HG03354 (cell line): ENCODE data around the gene ZNF83.
"Not testable (repeated sequence)": the region's sequence is repeated elsewhere in the genome, so short reads cannot be mapped to it uniquely, and the experiment has no call there.

Source experiments
- ATAC-seq: cut with Tn5 transposase; IDR thresholded peaks from one replicate; pipeline ENCODE4 v1.9.1; 2021; ENCODE audit warnings: mild to moderate bottlenecking; ENCODE audit not compliant: unreplicated experiment, poor library complexity, severe bottlenecking

ZNF83 gene

DNA sequence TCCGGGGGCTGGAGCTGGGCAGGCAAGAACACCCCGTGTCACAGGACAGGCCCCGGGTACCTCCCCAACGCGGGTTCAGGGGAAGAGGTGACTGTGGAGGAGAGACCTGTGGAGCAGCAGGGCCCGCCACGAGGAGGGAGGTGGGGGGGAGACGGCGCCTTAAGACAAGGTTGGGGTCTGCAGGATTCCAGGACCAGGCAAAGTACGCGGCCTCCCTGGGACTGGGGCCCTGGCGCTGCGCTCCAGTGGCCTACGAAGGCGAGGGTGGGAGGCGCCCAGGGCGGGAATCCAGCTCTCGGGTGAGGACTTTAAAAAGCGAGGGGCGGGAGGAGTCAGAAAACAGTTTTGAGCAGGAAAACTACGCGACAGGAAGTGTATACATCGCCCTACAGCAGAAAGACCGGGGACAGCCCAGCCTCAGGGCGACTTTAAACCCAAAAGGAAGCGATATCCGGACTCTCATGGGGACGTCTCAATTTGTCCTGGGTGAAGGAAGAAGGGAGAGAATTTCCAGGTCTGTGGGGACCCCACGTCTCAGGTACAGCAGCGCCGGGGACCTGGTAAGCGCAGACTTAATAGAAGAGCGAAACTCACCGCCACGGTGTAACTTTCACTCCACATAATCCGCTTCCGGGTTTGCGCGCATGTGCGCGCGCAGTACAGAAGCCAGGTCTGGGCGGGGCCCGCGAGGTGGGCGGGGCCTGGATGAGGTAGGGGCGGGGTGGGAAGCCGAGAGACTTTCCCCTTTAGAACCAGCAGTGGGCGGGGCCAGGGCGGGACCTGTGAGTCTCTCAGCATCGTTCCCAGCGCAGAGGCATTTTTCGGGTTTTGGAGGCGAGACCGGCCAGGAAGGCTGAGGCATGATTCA lies at the start of gene ZNF83:
Gene ZNF83, minus strand, starts transcription at position 638 of the 868 bp plus-strand sequence.
- ATAC-seq: peak; percentile 88

DNA sequence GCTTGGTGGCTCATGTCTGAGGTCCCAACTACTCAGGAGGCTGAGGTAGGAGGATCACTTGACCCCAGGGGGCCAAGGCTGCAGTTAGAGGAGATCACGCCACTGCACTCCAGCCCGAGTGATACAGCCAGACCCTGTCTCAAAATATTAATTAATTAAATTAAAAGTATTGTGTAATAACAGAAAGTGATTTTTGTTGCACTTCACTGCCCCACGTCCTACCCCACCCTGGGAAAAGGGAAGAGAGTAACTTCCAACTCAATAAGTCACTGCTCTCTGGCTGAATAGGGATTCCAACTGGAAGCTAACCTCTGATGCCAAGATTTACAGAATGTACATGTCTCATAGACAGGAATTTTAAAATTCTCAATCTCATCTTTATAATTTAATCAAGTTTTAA lies 49.5 kb upstream of the ZNF83 start:
- ATAC-seq: no peak

DNA sequence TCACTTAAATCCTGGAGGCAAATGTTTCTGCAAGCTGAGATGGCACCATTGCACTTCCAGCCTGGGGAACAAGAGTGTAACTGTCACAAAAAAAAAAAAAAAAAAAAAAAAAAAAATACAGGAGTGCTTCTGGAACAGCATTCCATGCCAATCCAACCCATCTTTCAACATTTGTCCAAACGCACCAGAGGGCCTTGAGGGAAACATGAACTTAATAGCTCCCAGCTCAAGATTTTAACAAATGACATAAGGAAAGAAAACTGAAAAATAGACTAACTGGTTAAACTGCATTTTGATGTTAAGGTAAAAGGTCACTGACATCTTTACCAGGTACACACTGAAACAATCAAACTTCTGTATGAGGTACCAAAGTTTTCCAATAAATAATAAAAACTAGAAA lies 47.7 kb upstream of the ZNF83 start:
- ATAC-seq: no peak

DNA sequence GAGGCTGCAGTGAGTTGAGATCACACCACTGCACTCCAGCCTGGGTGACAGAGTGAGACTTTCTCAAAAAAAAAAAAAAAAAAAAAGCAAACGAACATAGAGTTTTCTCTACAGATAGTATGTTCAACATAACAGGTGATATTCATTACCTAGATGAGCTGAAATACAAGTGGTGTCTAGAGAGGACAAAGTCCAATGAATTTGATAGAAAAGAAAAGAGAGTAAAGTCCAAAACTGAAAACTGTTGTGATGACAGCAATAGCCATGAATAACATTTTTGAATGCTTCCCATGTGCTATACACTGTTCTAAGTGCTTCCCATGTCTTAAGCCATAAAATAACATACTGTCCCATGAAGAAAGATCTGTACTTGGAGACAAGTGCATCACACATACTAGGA lies 43.1 kb upstream of the ZNF83 start:
- not testable (repeated sequence) for ATAC-seq

DNA sequence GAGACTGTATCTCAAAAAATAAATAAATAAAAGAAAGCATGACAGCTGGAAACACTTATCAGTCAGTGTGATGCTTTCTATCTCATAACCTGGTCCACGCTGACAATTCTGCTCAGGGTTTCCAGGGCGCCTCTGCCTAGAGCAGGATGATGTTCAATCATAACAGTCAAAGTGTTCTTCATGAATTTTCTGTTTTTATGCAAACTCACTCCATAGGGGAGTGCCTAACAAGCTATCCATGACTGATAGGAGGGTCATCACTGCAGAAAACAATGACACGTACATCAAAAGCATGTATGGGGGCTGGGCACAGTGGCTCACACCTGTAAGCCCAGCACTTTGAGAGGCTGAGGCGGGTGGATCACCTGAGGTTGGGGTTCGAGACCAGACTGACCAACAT lies 41.4 kb upstream of the ZNF83 start:
- no peak for ATAC-seq

DNA sequence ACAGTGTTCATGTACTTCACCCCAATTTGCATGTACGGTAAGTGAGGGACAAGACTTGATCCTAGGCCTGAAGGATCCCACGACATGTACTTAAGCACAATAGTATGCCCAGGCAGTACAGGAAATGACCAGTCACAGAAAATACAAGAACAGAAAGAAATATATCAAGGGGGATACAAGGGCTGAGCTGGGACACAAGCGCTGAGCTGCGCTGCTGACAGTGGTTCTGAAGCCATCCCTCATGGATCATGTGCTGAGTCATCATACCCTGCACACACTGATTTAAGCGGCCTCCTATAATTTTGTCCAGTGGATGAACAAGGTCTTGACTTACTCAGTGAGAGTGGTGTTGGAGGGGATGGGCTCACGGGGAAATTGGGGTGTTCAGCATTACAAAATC lies 37.1 kb upstream of the ZNF83 start:
- not testable (repeated sequence) for ATAC-seq

DNA sequence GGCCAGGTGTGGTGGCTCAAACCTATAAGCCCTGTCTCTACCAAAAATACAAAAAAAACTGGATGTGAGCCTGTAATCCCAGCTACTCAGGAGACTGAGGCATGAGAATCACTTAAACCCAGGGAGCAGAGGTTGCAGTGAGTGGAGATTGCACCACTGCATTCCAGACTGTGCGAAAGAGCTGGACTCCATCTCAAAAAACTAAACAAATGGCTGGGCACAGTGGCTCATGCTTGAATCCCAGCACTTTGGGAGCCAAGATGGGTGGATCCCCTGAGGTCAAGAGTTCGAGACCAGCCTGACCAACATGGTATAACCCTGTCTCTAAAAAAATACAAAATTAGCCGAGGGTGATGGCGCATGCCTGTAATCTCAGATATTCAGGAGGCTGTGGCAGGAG lies 34.9 kb upstream of the ZNF83 start:
- ATAC-seq: no peak

DNA sequence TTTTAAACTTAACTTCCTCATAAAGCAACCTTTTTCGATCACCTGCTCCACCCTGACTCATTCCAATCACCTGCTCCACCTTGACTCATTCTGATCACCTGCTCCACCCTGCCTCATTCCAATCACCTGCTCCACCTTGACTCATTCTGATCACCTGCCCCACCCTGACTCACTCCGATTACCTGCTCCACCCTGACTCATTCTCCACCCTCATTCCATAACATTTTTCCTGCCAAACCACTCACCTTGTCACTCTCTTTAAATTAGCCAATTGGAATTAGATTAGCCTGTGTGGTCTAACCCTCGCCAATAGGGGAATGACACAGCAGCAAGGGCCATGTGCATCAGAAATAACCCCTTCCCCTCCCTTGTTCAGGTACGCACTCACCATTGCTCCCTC lies 31.9 kb upstream of the ZNF83 start:
- no peak for ATAC-seq

DNA sequence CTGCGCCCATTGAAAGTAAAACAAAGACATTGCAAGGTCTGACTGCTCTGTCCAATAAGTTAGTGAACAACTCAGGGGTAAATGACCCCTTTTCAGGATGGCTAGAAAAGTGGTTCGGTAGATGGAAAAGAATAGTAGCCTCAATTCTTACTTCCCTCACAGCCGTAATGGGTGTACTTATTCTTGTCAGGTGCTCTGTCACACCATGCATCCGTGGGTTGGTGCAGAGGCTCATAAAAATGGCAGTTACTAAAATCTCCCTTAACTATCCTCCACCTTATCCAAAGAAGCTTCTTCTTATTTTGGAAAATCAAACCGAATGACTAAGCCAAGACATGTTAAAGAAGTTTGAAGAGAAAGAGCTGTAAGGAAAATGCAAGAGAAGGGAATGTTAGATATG lies 31.4 kb upstream of the ZNF83 start:
- no peak for ATAC-seq

DNA sequence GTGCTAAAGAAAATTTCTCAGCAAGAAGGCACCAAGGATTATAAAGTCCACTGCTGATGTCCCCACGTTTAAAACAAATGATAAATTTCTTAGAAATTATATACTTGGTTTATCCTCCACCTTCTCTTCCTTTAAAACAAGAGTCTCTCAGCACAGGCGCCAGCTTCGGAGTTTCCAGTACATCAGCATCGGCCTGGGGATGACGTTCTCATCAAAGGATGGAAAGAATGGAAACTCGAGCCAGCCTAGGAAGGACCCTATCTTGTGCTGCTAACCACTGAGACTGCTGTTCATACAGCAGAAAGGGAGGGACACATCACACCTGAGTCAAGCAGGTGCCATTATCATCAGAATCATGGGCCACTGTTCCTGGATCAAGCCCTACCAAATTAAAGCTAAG lies 29.8 kb upstream of the ZNF83 start:
- no peak for ATAC-seq

DNA sequence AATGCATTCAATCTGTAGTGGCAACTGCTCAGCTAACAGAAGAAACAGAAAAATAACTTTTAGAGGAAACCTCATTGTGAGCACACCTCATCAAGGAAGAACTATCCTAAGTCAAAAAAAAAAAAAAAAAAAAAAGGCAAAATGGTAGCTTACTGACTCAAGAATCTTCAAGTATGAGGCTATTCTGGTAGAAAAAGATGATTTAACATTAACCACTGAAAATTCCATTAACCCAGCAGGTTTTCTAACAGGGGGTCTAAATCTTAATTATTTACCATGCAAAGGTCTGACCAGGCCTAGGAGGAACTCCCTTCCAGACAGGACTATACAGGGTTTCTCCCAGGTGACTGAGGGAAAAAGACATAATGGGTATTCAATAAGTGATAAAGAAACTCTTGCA lies 28.4 kb upstream of the ZNF83 start:
- ATAC-seq: no peak

DNA sequence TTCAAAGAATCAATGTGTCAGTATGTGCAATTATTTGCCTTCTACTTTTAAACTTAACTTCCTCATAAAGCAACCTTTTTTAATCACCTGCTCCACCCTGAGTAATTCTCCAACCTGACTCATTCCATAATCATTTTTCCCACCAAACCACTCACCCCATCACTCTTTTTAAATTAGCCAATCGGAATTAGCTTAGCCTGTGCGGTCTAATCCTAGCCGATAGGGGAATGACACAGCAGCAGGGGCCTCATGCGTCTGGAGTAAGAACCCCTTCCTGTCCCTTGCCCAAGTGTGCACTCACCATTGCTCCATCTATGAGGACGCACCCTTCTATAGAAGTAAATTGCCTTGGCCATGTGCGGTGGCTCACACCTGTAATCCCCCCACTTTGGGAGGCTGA lies 27.4 kb upstream of the ZNF83 start:
- no peak for ATAC-seq

DNA sequence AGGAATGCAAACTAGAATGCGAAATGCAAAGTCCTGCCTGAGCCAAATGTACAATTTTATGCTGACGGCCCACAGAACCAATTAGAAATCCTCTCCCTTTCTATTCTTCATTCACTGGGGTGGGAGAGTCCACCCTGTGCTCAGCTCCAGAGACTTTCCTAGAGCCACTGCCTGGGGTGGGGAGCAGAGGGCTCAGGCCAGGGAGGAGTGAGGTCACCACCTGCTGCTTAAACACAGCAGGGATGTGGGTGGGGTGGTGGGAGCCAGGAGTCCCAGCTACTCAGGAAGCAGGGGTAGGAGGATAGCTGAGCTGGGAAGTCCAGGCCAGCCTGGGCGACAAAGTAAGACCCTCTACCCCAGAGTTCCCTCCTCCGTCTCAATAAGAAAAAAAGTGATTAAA lies 26.9 kb upstream of the ZNF83 start:
- no peak for ATAC-seq

DNA sequence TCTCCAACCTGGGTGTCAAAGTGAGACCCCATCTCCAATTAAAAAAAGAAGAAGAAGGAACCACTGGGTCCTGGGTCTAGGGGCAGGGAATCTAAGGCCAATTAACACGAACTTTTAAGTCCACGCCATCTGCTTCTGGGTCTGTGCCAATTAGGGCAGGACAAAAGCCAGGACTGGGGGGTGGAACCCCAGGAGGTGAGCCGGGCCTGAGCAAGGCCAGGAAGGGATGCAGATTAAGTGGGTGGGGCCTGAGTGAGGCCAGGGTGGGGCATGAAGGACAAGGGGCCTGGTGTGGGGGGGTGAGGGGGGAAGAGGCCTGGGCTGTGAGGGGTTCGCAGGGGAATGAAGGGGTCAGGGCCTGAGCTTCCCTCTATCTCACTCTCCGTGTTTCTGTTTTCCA lies 26.3 kb upstream of the ZNF83 start:
- no peak for ATAC-seq

DNA sequence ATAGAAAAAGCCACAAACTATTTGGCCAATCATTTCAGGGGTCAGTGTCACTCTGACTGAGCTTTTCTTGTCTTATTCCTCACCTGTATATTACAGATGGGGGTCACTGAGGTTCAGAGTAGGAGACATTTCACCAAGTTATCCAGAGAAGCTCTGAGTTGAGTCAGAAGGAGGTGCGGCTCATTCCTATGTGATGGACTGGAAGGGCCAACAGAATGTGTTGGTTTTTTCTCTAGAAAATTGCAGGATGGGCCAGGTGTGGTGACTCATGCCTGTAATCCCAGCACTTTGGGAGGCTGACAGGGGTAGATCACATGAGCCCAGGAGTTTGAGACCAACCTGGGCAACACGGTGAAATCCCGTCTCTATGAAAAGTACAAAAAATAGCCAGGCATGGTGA lies 24.5 kb upstream of the ZNF83 start:
- no peak for ATAC-seq

DNA sequence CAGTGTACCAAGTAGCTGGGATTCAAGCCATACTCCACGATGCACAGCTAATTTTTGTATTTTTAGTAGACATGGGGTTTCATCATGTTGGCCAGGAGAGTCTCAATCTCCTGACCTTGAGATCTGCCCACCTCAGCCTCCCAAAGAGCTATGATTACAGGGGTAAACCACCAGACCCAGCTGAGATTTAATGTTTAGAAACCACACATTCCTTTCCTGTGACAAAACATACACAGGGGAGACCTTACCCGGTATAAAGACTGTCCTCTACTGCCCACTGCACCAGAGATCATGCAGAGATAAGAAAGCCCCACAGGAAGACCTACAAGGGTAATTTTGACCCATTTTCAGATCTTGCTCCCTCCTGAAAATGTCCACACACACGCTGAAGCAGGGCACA lies 22.8 kb upstream of the ZNF83 start:
- ATAC-seq: no peak

DNA sequence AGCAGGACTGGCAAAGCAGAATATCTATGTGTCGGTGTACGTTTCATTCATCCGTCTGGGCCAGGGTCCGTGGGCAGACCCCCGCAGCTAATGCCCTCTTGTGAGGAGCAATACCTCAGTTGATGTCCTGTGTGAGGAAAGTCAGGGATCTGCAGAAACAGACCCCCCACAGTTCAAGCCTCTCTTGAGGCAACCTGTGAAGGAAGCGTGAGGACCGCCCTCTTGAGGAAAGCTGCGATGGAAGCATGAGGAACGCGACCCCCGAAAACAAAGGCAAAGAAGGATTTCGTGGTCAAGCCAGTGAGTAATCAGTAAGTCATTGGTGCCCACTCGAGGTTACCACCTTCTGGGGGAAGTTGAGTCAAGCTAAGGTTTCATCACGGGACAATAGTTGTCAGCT lies 20.9 kb upstream of the ZNF83 start:
- no peak for ATAC-seq

DNA sequence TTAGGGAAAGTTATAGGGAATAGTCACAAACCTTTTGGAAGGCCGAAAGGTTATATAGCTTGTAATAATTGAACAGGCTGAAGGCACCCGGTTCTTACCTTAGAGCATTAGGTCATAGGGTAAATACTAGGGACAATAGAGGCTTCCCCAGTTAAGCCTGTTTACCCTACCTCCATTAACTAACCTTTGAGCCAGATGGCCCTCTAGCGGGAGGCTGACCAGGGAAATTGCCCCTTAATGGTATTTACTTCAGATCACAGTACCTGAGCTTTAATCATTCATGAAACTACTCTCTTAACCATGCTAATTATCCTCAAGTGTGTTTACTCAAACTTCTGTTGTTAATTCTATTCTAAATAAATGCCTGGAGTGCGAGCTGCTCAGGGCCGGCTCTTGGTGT lies 20.4 kb upstream of the ZNF83 start:
- no peak for ATAC-seq

DNA sequence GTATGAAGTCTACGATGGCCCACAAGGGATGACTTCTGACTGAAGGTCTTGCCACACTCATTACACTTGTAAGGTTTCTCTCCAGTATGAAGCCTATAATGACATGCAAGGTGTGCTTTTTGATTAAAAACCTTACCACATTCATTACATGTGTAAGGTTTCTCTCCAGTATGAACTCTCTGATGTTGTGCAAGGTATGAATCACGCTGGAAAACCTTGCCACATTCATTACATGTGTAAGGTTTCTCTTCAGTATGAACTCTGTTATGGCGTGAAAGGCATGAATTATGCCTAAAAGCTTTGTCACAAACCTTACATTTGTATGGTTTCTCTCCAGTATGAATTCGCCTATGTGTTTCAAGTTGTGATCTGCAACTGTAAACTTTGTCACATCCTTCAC lies 15.0 kb upstream of the ZNF83 start:
- no peak for ATAC-seq

DNA sequence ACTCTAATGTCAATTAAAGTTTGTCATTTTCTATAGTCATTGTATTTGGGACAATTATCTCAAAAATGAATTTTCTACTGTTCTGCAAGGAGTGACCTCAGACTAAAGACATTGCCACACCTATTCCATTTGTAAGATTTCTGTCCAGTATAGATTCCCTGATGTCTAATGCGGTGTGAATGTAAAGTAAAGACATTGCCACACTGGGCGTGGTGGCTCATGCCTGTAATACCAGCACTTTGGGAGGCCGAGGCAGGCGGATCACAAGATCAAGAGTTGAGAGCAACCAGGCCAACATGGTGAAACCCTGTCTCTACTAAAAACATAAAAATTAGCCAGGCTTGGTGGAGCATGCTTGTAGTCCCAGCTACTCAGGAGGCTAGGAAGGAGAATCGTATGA lies 13.8 kb upstream of the ZNF83 start:
- ATAC-seq: no peak

DNA sequence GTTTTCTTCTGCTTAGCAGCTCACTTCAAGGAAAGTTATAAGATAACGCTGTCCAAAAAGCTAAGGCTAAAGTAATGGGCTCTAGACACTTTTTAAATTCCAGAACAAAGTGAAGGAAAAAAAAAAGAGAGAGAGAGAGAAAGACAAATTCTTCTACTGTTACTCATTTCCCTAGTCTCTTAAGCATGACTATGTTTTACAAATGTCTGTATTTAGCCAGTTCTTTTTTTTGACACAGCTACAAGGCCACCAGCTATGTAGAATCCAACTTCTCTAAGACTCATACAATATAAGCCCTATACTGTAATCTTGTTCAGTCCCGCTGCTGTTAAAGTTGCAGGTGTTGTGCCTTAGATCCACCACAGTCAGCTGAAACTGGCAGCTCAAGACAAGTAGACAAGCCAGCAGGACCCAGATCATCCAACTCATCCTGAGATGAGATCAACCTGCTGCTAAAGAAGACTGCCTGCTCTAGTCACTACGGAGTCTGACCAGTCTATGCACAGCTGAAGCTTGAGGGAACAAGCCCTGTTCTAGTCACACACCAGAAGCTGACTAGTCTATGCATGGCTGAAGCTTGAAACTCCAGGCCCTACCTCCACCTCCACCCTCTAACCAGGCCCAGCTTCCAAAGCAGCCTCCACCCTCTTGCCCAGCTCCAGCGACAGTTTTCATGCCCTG lies 10.3 kb upstream of the ZNF83 start:
- no peak for ATAC-seq
